GM19463 (cell line): ENCODE results near the gene NKX2-1.
"Not testable (repeated sequence)": the region's sequence is repeated elsewhere in the genome, so short reads cannot be mapped to it uniquely, and the experiment has no call there.

Source experiments
- ATAC-seq: cut with Tn5 transposase; IDR thresholded peaks from one replicate; pipeline ENCODE4 v1.9.1; 2021; ENCODE audit warnings: mild to moderate bottlenecking, moderate library complexity; ENCODE audit not compliant: unreplicated experiment

The NKX2-1 gene

GRCh38 chr14:36519431-36520321 lies at the start of gene NKX2-1:
TSS of gene NKX2-1 (minus strand) at chr14:36520232. CDS start at chr14:36520129, 103 bp downstream.
- no peak for ATAC-seq

- no peak for ATAC-seq
These were observed 36.9 kb upstream of the NKX2-1 start for GRCh38 chr14:36556811-36557433.

GRCh38 chr14:36555998-36556743 lies 36.1 kb upstream of the NKX2-1 start:
- no peak for ATAC-seq

GRCh38 chr14:36553656-36554260 lies 33.7 kb upstream of the NKX2-1 start:
- no peak for ATAC-seq

GRCh38 chr14:36550899-36551298 lies 30.9 kb upstream of the NKX2-1 start:
- no peak for ATAC-seq

GRCh38 chr14:36544280-36544679 lies 24.2 kb upstream of the NKX2-1 start:
- not testable (repeated sequence) for ATAC-seq

GRCh38 chr14:36538051-36538450 lies 18.0 kb upstream of the NKX2-1 start:
- ATAC-seq = no peak

GRCh38 chr14:36529062-36529461 lies 9.0 kb upstream of the NKX2-1 start:
- ATAC-seq = no peak

GRCh38 chr14:36525746-36526099 lies 5.7 kb upstream of the NKX2-1 start:
- ATAC-seq = no peak

GRCh38 chr14:36524874-36525745 lies 5.1 kb upstream of the NKX2-1 start:
- ATAC-seq = no peak

GRCh38 chr14:36524220-36524837 lies 4.3 kb upstream of the NKX2-1 start:
- ATAC-seq = no peak

- ATAC-seq = no peak
These were observed 3.1 kb upstream of the NKX2-1 start for GRCh38 chr14:36522972-36523715.

- no peak for ATAC-seq
These were observed 2.4 kb upstream of the NKX2-1 start for GRCh38 chr14:36522347-36522971.

GRCh38 chr14:36521598-36522345 lies 1.7 kb upstream of the NKX2-1 start:
- ATAC-seq = no peak

- peak; percentile 48 for ATAC-seq
These were observed 831 bp upstream of the NKX2-1 start for GRCh38 chr14:36520601-36521525.

GRCh38 chr14:36518586-36519430 lies 1.2 kb downstream of the NKX2-1 start:
- ATAC-seq = no peak
